K562 (cell line): ENCODE measurements around the gene RHOA. TPM values are rescaled to one million over a fixed set of nuclear protein-coding genes. Genes with fewer than 3 reads are reported as not detected.

ENCODE experiments used
- ATAC-seq: fragments of 200-7000 bp; cut with Tn5 transposase; 3 replicates; pipeline ENCODE4 v1.9.1; 2020; ENCODE audit warnings: moderate library complexity
- BruUV-seq: library from RNA; stranded (reverse); fragments of 400-500 nt; replicated peaks from 2 replicates; lab custom pipeline; 2021; lab: Mats Ljungman, UMichigan
- CTCF ChIA-PET: fragments of 300-600 bp; formaldehyde crosslinking; extraction: SDS; loops from one replicate; lab custom pipeline; 2021; ENCODE audit warnings: low intra/inter-chr PET ratio; lab: Yijun Ruan, JAX
- POLR2A ChIA-PET: fragments of 300-600, 350-650 bp; sonication (Branson Sonifier 250); formaldehyde crosslinking; extraction: SDS; loops from one replicate; lab custom pipeline; 2021; ENCODE audit warnings: antibody characterized with exemption, inconsistent platforms; lab: Yijun Ruan, JAX
- DNase-seq, 4 experiments: peaks; one replicate each; pipeline versions ENCODE4 v3.0.0 to v3.0.0-alpha.2; 2011 to 2018; ENCODE audit warnings: low spot score in 3 of 4, mixed read lengths in 3 of 4; ENCODE audit errors: extremely low read depth in 1 of 4
- FAIRE-seq: peaks from 2 replicates; lab custom pipeline; 2011; peaks lifted over from hg19 to GRCh38; lab: Jason Lieb, UNC
- H2AFZ ChIP-seq: 2 replicates; pipeline ENCODE4 v1.6.0; 2011; ENCODE audit warnings: low read depth, low read length, control low read depth, inconsistent platforms
- H3K27ac ChIP-seq: fragments of 200-600 bp; 3 replicates; pipeline ENCODE4 v1.8.0; 2011; ENCODE audit warnings: low read depth, mild to moderate bottlenecking, control low read depth, inconsistent platforms, low read length, moderate library complexity, mixed read lengths; ENCODE audit errors: extremely low read depth
- H3K27me3 ChIP-seq, 2 experiments: fragments of 300-600 bp in 1 of 2; 2 replicates in 1 of 2; 3 replicates in 1 of 2; pipeline versions ENCODE4 v1.6.0 to v1.8.0; 2011; ENCODE audit warnings: inconsistent platforms in 2 of 2, low read length in 2 of 2, mild to moderate bottlenecking in 1 of 2, mixed read lengths in 1 of 2, moderate library complexity in 1 of 2; ENCODE audit not compliant: control insufficient read depth in 2 of 2, insufficient read depth in 2 of 2
- H3K36me3 ChIP-seq: fragments of 300-600 bp; 3 replicates; pipeline ENCODE4 v1.8.0; 2011; ENCODE audit warnings: mild to moderate bottlenecking, low read length, inconsistent platforms; ENCODE audit not compliant: control insufficient read depth, insufficient read depth
- H3K4me1 ChIP-seq, 2 experiments: fragments of 200-600 bp in 1 of 2; replicated peaks in 1 of 2; 2 replicates in 1 of 2; 3 replicates in 1 of 2; pipeline versions ENCODE4 v1.5.1 to v1.8.0; 2011; ENCODE audit warnings: inconsistent platforms in 2 of 2, low read length in 2 of 2, mild to moderate bottlenecking in 1 of 2, mixed read lengths in 1 of 2, moderate library complexity in 1 of 2; ENCODE audit not compliant: control insufficient read depth in 2 of 2, insufficient read depth in 2 of 2
- H3K4me2 ChIP-seq: 2 replicates; pipeline ENCODE4 v1.6.1; 2011; ENCODE audit warnings: low read length, control low read depth, inconsistent platforms, mixed read lengths; ENCODE audit not compliant: insufficient read depth
- H3K4me3 ChIP-seq: fragments of 200-600 bp; sonication (generic), shearing (Covaris generic); 2 replicates; pipeline ENCODE4 v1.5.1; 2016; ENCODE audit warnings: control low read depth, inconsistent platforms
- H3K79me2 ChIP-seq: fragments of 200-600 bp; 3 replicates; pipeline ENCODE4 v1.8.0; 2011; ENCODE audit warnings: low read length, inconsistent platforms; ENCODE audit not compliant: control insufficient read depth, insufficient read depth
- H3K9ac ChIP-seq, 2 experiments: 2 replicates each; pipeline versions ENCODE4 v1.6.0 to v1.6.1; 2011; ENCODE audit warnings: low read depth in 2 of 2, low read length in 2 of 2, control low read depth in 1 of 2, inconsistent platforms in 1 of 2, mild to moderate bottlenecking in 1 of 2, mixed read lengths in 1 of 2; ENCODE audit not compliant: insufficient read depth in 1 of 2
- H3K9me1 ChIP-seq: one replicate; pipeline ENCODE4 v1.6.0; 2011; ENCODE audit warnings: inconsistent platforms, mild to moderate bottlenecking, low read length, moderate library complexity; ENCODE audit not compliant: control insufficient read depth, insufficient read depth
- H3K9me3 ChIP-seq: replicated peaks from 2 replicates; pipeline ENCODE4 v1.5.1; 2011; ENCODE audit warnings: low read depth, low read length, inconsistent platforms; ENCODE audit not compliant: control insufficient read depth, insufficient read depth
- H4K20me1 ChIP-seq: replicated peaks from 2 replicates; pipeline ENCODE4 v1.6.1; 2011; ENCODE audit warnings: low read length, inconsistent platforms, mixed read lengths; ENCODE audit not compliant: control insufficient read depth, insufficient read depth
- SP1 ChIP-seq: sonication (generic); formaldehyde crosslinking; IDR thresholded peaks from 2 replicates; pipeline ENCODE4 v1.8.1; 2022; ENCODE audit warnings: mild to moderate bottlenecking, missing genetic modification reagents
- SRF ChIP-seq, 2 experiments: fragments of 250-450, 450-650 bp in 1 of 2; sonication (Bioruptor Pico) in 1 of 2; sonication (generic) in 1 of 2; formaldehyde crosslinking; IDR thresholded peaks; 2 replicates each; pipeline versions ENCODE4 v1.5.0 to v1.5.1; 2020 to 2022; ENCODE audit warnings: mild to moderate bottlenecking in 1 of 2, missing genetic modification reagents in 1 of 2
- ZEB2 ChIP-seq: fragments of 450-650 bp; IDR thresholded peaks from 2 replicates; pipeline ENCODE4 v1.6.1; 2016
- ZNF512 ChIP-seq: IDR thresholded peaks from 2 replicates; pipeline ENCODE4 v1.6.1; 2016; ENCODE audit warnings: missing genetic modification characterization, missing compliant biosample characterization
- WGBS: fragments of 100-300 bp; shearing (Covaris generic); methylation state at CpG from one replicate; pipeline ENCODE4 v1.1.6; 2016; ENCODE audit warnings: low coverage, mixed read lengths; ENCODE audit not compliant: insufficient coverage; ENCODE audit errors: missing lambda C conversion rate; 5-methylcytosine and 5-hydroxymethylcytosine counted together
- in situ Hi-C: fragments of 300-500 bp; cut with MboI; formaldehyde crosslinking; loops from 4 replicates; pipeline ENCODE4 v1.15.0; 2018; ENCODE audit warnings: inconsistent platforms, mixed read lengths
- intact Hi-C: fragments of 100-400 bp; cut with micrococcal nuclease; formaldehyde crosslinking; loops from 2 replicates; pipeline ENCODE4 v1.14.2; 2022
- polyA plus RNA-seq, 8 experiments: library from polyadenylated mRNA; depleted of rRNA in 4 of 8; stranded (reverse) in 5 of 8; unstranded in 3 of 8; fragments of >200 nt; fragmentation: Nextera tagmentation in 2 of 8; fragmentation: Illumina TruSeq in 1 of 8; extraction: Ambion mirVana in 2 of 8; extraction: Trizol in 1 of 8; gene quantifications; 2 replicates each; pipeline versions ENCODE4 v1.2.1 to v1.2.3, GENCODE V29; 2011 to 2014; ENCODE audit warnings: inconsistent platforms in 1 of 8, missing spikeins in 1 of 8
- total RNA-seq, 7 experiments: library from RNA; depleted of rRNA in 6 of 7; stranded (reverse); fragments of >200 nt in 6 of 7; fragmentation: Illumina TruSeq in 2 of 7; extraction: Trizol in 2 of 7; gene quantifications; 2 replicates each; pipeline versions ENCODE4 v1.2.1 to v1.2.3, GENCODE V29; 2011 to 2021; ENCODE audit warnings: low replicate concordance in 1 of 7
- TF ChIP-seq, protein P1 (sequence below), 2 experiments: fragments of 450-650 bp in 1 of 2; sonication (generic) in 1 of 2; formaldehyde crosslinking in 1 of 2; IDR thresholded peaks in 1 of 2; conservative IDR thresholded peaks in 1 of 2; 2 replicates each; pipeline versions ENCODE4 v1.6.1 to v1.8.1; 2016 to 2023; ENCODE audit warnings: mild to moderate bottlenecking in 2 of 2, moderate library complexity in 2 of 2, inconsistent platforms in 1 of 2, missing genetic modification reagents in 1 of 2
- TF ChIP-seq, protein P2 (sequence below), 3 experiments: IDR thresholded peaks in 2 of 3; conservative IDR thresholded peaks in 1 of 3; 2 replicates each; pipeline ENCODE4 v1.5.1; 2011 to 2012; ENCODE audit warnings: low read length in 3 of 3, mild to moderate bottlenecking in 3 of 3, control low read depth in 2 of 3, improper control_type of control experiment in 1 of 3, inconsistent platforms in 1 of 3, low read depth in 1 of 3, mixed read lengths in 1 of 3, moderate library complexity in 1 of 3; ENCODE audit not compliant: insufficient read depth in 2 of 3

Gene RHOA
- total and polyA plus RNA-seq, 9 of the 15 experiments (the other 6 are each of a cell fraction or from before 2014, with no cell fraction given), result 136 to 540 (median 236) TPM

GRCh38 chr3:49454458-49454857, 42.7 kb upstream of the RHOA start (continued):
- TF ChIP-seq, protein P1, sequence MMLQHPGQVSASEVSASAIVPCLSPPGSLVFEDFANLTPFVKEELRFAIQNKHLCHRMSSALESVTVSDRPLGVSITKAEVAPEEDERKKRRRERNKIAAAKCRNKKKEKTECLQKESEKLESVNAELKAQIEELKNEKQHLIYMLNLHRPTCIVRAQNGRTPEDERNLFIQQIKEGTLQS (IDR thresholded peaks at IDR 0.05), result no peak
- TF ChIP-seq, protein P1 (CRISPR knock-in tag; conservative IDR thresholded peaks at IDR 0.05), result no peak
- TF ChIP-seq, protein P2, sequence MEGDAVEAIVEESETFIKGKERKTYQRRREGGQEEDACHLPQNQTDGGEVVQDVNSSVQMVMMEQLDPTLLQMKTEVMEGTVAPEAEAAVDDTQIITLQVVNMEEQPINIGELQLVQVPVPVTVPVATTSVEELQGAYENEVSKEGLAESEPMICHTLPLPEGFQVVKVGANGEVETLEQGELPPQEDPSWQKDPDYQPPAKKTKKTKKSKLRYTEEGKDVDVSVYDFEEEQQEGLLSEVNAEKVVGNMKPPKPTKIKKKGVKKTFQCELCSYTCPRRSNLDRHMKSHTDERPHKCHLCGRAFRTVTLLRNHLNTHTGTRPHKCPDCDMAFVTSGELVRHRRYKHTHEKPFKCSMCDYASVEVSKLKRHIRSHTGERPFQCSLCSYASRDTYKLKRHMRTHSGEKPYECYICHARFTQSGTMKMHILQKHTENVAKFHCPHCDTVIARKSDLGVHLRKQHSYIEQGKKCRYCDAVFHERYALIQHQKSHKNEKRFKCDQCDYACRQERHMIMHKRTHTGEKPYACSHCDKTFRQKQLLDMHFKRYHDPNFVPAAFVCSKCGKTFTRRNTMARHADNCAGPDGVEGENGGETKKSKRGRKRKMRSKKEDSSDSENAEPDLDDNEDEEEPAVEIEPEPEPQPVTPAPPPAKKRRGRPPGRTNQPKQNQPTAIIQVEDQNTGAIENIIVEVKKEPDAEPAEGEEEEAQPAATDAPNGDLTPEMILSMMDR (IDR thresholded peaks at IDR 0.05 in 2 of 3, conservative IDR thresholded peaks at IDR 0.05 in 1 of 3; ENCODE audit: insufficient read depth in 2 of 3, low read depth in 1 of 3, low read length in 3 of 3), result peak; percentile 52 to 71 (median 57); a peak in 5 of 6 replicates
- TF ChIP-seq SRF (CRISPR knock-in tag; IDR thresholded peaks at IDR 0.05) (no peak), ZEB2 (0 out of 2 replicates have a peak, but pooled peaks have one; percentile 19)

DNA sequence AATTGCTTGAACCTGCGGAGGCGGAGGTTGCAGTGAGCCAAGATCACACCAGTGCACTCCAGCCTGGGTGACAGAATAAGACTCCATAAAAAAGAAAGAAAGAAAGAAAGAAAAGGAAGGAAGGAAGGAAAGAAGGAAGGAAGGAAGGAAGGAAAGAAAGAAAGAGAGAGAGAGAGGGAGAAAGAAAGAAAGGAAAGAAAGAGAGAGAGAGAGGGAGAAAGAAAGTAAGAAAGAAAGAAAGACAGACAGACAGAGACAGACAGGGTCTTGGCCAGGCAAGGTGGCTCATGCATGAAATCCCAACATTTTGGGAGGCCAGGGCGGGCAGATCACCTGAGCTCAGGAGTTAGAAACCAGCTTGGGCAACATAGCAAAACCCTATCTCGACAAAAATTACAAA, 41.8 kb upstream of the RHOA start:
- Histone ChIP-seq H2AFZ (no peak overlapping the region), H3K9ac (no peak overlapping the region), H3K4me3 (no peak overlapping the region), H4K20me1 (no peaks in the 10 kb centered on the region), H3K27me3 (no peaks in the 10 kb centered on the region), H3K9me3 (no peaks in the 10 kb centered on the region), H3K9me1 (no peaks in the 10 kb centered on the region)
- DNase-seq, result no peak
- in situ Hi-C loops, result no loop called here
- CTCF ChIA-PET, result no interaction called here
- TF ChIP-seq ZNF512 (peak; percentile 53; the same call in 1 of the 2 replicates), SP1 (CRISPR knock-in tag) (no peak)
- TF ChIP-seq, all 486 proteins: peak for 1
- FAIRE-seq (no peak), ATAC-seq (no peak)
- BruUV-seq, result no TSS peak
- Histone ChIP-seq H3K4me1 (peaks cover 0 to 2% of the 10 kb centered on the region in 2 experiments; a peak in 3 of 5 replicates), H3K4me2 (no peak overlapping the region), H3K27ac (no peak overlapping the region), H3K36me3 (no peaks in the 10 kb centered on the region), H3K79me2 (no peaks in the 10 kb centered on the region)
- POLR2A ChIA-PET, result no interaction called here
- intact Hi-C loops, result loop anchor here (1.0 kb wide), 2 partner anchors 86 to 218 kb away; no protein-coding TSS in a partner anchor
- 42% methylated on average over 2 of the region's 4 CpGs for WGBS
